ENCODE measurements around the gene RAPGEF4. TPM values are rescaled to one million over a fixed set of nuclear protein-coding genes. Genes with fewer than 3 reads are reported as not detected.

The RAPGEF4 gene
- total RNA-seq, 4 donors from 2014 or later, result 2.5 to 7.9 (median 4.6) TPM

DNA sequence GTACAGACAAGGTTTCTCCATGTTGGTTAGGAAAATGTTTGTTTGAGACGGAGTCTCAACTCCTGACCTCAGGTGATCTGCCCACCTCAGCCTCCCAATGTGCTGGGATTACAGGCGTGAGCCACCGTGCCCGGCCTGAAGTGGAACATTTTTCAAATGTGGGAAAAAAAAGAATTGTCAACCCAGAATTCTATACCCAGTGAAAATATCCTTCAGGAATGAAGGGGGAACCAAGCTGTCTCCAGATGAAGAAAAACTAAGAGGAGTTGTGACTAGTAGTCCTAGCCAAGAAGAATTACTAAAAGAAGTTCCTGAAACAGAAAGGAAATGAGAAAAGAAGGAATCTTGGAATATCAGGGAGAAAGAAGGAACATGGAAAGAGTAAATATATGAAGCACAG, 25.7 kb downstream of the RAPGEF4 start:
- no peaks in the 10 kb centered on the region for H3K27me3 ChIP-seq
- 100% methylated on average over 3 of the region's 4 CpGs; no CpG with 5 or more reads in 1 of the 2 donors for WGBS, 2 donors (ENCODE audit: low coverage in 1 of 2)
- no peak overlapping the region for H3K4me3 ChIP-seq
- H3K9me3 ChIP-seq, result peaks cover 0 to 25% (median 0%) of the 10 kb centered on the region in 3 donors
- TF ChIP-seq EP300 (IDR thresholded peaks at IDR 0.05) (no peak), POLR2AphosphoS5 (IDR thresholded peaks at IDR 0.05) (no peak), POLR2A (IDR thresholded peaks at IDR 0.05) (no peak)
- TF ChIP-seq, protein P1, sequence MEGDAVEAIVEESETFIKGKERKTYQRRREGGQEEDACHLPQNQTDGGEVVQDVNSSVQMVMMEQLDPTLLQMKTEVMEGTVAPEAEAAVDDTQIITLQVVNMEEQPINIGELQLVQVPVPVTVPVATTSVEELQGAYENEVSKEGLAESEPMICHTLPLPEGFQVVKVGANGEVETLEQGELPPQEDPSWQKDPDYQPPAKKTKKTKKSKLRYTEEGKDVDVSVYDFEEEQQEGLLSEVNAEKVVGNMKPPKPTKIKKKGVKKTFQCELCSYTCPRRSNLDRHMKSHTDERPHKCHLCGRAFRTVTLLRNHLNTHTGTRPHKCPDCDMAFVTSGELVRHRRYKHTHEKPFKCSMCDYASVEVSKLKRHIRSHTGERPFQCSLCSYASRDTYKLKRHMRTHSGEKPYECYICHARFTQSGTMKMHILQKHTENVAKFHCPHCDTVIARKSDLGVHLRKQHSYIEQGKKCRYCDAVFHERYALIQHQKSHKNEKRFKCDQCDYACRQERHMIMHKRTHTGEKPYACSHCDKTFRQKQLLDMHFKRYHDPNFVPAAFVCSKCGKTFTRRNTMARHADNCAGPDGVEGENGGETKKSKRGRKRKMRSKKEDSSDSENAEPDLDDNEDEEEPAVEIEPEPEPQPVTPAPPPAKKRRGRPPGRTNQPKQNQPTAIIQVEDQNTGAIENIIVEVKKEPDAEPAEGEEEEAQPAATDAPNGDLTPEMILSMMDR (IDR thresholded peaks at IDR 0.05), result no peak
- no peaks in the 10 kb centered on the region for H3K4me1 ChIP-seq
- H3K36me3 ChIP-seq, result no peaks in the 10 kb centered on the region
- no peak overlapping the region for H3K27ac ChIP-seq
- no peak for ATAC-seq

DNA sequence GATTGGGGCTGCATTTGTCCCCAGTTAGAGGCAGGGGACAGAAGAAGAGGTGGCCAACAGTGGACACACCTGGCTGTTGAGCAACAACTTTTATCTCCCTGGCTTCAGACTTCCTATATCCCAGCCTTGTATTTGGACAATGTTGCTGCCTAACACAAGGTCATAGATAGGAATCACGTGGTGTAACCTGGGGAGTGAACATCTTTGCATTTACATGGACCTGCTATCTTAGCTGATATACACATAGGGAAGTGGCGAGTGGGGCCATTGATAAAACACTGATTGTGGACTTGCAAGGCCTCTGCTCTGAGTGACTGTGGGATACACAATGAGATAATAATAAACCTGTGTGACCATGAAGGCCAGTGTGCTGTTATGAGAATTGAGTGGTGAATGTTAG, 26.9 kb downstream of the RAPGEF4 start:
- Histone ChIP-seq H3K27me3 (no peaks in the 10 kb centered on the region), H3K36me3 (no peaks in the 10 kb centered on the region), H3K27ac (no peak overlapping the region), H3K4me3 (no peak overlapping the region), H3K4me1 (no peaks in the 10 kb centered on the region), H3K9me3 (peaks cover 0 to 25% (median 0%) of the 10 kb centered on the region in 3 donors)
- no peak for ATAC-seq
- 50% methylated on average over 2 of the region's 2 CpGs; no CpG with 5 or more reads in 1 of the 2 donors for WGBS, 2 donors (ENCODE audit: low coverage in 1 of 2)
- no peak for TF ChIP-seq EP300 (IDR thresholded peaks at IDR 0.05)
- TF ChIP-seq POLR2AphosphoS5 (IDR thresholded peaks at IDR 0.05), result no peak
- TF ChIP-seq, protein P1 (IDR thresholded peaks at IDR 0.05), result no peak
- no peak for TF ChIP-seq POLR2A (IDR thresholded peaks at IDR 0.05)

DNA sequence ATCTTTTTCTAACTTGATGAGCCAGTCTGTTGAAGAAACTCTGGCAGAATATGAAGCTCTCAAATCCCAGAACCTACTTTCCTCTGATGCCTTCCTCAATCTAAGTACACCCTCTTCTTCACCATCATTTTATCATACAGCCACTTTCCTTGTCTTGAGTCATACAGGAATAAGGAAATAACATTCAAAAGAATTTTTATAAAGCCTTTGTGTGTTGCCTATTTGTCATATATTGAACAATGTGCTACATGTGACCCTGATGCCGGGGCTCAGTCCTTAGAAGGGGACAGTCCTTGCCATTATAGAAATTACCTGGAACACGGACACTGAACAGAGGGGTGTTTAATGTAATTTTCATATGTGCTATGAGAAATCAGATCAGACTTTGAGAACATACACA, 27.4 kb downstream of the RAPGEF4 start:
- peaks cover 0 to 25% (median 0%) of the 10 kb centered on the region in 3 donors for H3K9me3 ChIP-seq
- 84 to 93% methylated on average over 2 of the region's 2 CpGs for WGBS, 2 donors (ENCODE audit: low coverage in 1 of 2)
- TF ChIP-seq, protein P1 (IDR thresholded peaks at IDR 0.05), result no peak
- TF ChIP-seq EP300 (IDR thresholded peaks at IDR 0.05) (no peak), POLR2A (IDR thresholded peaks at IDR 0.05) (no peak), POLR2AphosphoS5 (IDR thresholded peaks at IDR 0.05) (no peak)
- no peaks in the 10 kb centered on the region for H3K27me3 ChIP-seq
- H3K36me3 ChIP-seq, result no peaks in the 10 kb centered on the region
- no peaks in the 10 kb centered on the region for H3K4me1 ChIP-seq
- ATAC-seq, result no peak
- H3K4me3 ChIP-seq, result no peak overlapping the region
- H3K27ac ChIP-seq, result no peak overlapping the region

DNA sequence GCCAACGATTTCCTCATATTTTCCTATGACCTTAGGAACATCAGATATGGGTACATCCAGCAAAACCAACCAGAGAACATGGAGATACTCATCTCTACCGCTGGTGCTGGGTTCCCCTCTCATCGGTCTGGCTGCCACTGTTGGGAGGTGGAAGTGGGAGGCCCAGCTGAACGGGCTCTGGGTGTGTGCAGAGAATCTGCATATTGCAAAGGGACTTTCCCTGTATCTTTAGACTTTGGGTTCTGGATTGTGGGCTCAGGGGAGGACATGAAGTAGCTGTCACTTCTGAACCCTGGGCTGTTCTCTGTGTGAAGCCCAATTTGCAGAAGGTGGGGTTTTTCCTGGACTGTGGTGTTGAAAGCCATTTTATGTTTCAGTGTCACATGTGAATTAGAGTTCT, 30.0 kb downstream of the RAPGEF4 start:
- no CpG with 5 or more reads among the region's 4 CpGs for WGBS, 2 donors (ENCODE audit: low coverage in 1 of 2)
- Histone ChIP-seq H3K9me3 (peaks cover 0 to 19% (median 0%) of the 10 kb centered on the region in 3 donors), H3K4me1 (no peaks in the 10 kb centered on the region), H3K36me3 (no peaks in the 10 kb centered on the region), H3K4me3 (no peak overlapping the region), H3K27me3 (no peaks in the 10 kb centered on the region), H3K27ac (no peak overlapping the region)
- ATAC-seq, result no peak
- TF ChIP-seq EP300 (IDR thresholded peaks at IDR 0.05) (no peak), POLR2A (IDR thresholded peaks at IDR 0.05) (no peak), POLR2AphosphoS5 (IDR thresholded peaks at IDR 0.05) (no peak)
- TF ChIP-seq, protein P1 (IDR thresholded peaks at IDR 0.05), result no peak

DNA sequence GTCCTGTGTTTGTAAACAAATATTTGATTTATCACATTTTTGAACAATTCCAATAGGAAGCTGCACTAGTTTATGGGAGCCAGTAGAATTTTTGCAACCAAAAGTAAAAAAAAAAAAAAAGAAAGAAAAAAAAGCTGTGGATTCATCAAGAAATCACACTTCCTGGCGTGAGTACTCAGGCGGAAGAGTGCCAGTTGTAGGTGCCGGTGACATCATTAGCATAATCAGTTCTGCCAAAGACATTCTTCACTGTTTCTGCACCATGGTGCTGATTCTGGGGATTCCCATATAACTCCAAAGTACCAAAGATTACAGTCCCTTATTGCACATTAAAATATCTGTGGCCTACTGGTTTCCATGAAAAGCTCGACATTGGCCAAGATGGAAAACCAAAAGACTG, 32.8 kb downstream of the RAPGEF4 start:
- no peaks in the 10 kb centered on the region for H3K9me3 ChIP-seq
- no peaks in the 10 kb centered on the region for H3K36me3 ChIP-seq
- H3K4me1 ChIP-seq, result no peaks in the 10 kb centered on the region
- no peak overlapping the region for H3K27ac ChIP-seq
- TF ChIP-seq, protein P1 (IDR thresholded peaks at IDR 0.05), result no peak
- TF ChIP-seq EP300 (IDR thresholded peaks at IDR 0.05) (no peak), POLR2A (IDR thresholded peaks at IDR 0.05) (no peak), POLR2AphosphoS5 (IDR thresholded peaks at IDR 0.05) (no peak)
- ATAC-seq, result no peak
- no peaks in the 10 kb centered on the region for H3K27me3 ChIP-seq
- H3K4me3 ChIP-seq, result no peak overlapping the region
- 74 to 93% methylated on average over 2 to 4 of the region's 4 CpGs for WGBS, 2 donors (ENCODE audit: low coverage in 1 of 2)

All from gastroesophageal sphincter (tissue), 4 donors.